ENCODE measurements around the gene CAPZA2. TPM values are rescaled to one million over a fixed set of nuclear protein-coding genes. Genes with fewer than 3 reads are reported as not detected.
A peak's percentile ranks its signal among the peaks of the same experiment; 100 is the strongest.

The CAPZA2 gene
- total and polyA plus RNA-seq, 9 of the 15 experiments (the other 6 are each of a cell fraction or from before 2014, with no cell fraction given): 67.0 to 524 (median 176) TPM

DNA sequence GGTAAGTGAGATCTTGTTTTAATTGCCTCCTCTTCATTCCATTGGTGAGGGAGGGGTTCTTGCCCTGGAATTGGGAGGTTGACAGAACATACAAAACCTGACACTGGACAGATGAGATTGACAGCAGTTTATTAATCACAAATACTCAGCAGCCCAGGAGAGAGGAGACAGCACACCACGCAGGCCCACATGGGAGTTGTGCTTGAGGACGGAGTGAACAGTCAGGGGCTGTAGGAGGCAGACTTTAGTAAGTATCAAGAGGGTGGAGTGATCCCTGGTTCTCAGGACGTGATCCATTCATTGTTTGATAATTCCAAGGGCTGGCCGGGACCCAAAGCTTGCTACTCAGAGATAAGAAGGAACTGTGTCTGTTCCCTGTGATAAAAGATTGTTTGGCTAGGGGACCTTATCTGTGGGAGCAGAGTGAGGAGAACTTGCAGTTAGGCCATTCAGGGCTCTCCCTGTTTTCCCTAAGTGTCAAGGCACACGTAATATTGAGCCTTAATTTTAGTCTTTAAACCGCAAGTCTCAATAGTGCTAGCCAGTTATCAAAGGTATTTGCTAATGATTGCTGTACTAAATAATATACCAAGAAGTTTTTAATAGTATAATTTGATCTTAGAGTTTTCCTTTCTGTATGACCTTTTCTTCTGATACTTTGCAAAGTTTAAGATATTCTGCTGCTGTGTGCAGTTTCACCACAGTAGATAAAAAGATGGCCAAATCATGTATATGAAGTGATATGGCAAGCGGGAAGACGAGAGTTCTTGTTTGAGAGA lies 14.5 kb downstream of the CAPZA2 start (continued):
- TF ChIP-seq CUX1 (CRISPR knock-in tag; IDR thresholded peaks at IDR 0.05) (peak; percentile 99), DNMT1 (IDR thresholded peaks at IDR 0.05) (no peak), FOXJ2 (tag; IDR thresholded peaks at IDR 0.05) (peak; percentile 98), ZNF436 (CRISPR knock-in tag; IDR thresholded peaks at IDR 0.05) (no peak), ZNF551 (CRISPR knock-in tag; IDR thresholded peaks at IDR 0.05) (no peak), CBFB (CRISPR knock-in tag; IDR thresholded peaks at IDR 0.05) (peak; percentile 71), HEY1 (CRISPR knock-in tag; IDR thresholded peaks at IDR 0.05; ENCODE audit: borderline replicate concordance) (peak; percentile 96), CC2D1A (IDR thresholded peaks at IDR 0.05) (peak; percentile 100), HNRNPK (IDR thresholded peaks at IDR 0.05; ENCODE audit: low read depth, low read length, poor library complexity, severe bottlenecking) (no peak), ZNF445 (CRISPR knock-in tag; IDR thresholded peaks at IDR 0.05; ENCODE audit: low read depth) (peak; percentile 91)
- TF ChIP-seq, protein P1, sequence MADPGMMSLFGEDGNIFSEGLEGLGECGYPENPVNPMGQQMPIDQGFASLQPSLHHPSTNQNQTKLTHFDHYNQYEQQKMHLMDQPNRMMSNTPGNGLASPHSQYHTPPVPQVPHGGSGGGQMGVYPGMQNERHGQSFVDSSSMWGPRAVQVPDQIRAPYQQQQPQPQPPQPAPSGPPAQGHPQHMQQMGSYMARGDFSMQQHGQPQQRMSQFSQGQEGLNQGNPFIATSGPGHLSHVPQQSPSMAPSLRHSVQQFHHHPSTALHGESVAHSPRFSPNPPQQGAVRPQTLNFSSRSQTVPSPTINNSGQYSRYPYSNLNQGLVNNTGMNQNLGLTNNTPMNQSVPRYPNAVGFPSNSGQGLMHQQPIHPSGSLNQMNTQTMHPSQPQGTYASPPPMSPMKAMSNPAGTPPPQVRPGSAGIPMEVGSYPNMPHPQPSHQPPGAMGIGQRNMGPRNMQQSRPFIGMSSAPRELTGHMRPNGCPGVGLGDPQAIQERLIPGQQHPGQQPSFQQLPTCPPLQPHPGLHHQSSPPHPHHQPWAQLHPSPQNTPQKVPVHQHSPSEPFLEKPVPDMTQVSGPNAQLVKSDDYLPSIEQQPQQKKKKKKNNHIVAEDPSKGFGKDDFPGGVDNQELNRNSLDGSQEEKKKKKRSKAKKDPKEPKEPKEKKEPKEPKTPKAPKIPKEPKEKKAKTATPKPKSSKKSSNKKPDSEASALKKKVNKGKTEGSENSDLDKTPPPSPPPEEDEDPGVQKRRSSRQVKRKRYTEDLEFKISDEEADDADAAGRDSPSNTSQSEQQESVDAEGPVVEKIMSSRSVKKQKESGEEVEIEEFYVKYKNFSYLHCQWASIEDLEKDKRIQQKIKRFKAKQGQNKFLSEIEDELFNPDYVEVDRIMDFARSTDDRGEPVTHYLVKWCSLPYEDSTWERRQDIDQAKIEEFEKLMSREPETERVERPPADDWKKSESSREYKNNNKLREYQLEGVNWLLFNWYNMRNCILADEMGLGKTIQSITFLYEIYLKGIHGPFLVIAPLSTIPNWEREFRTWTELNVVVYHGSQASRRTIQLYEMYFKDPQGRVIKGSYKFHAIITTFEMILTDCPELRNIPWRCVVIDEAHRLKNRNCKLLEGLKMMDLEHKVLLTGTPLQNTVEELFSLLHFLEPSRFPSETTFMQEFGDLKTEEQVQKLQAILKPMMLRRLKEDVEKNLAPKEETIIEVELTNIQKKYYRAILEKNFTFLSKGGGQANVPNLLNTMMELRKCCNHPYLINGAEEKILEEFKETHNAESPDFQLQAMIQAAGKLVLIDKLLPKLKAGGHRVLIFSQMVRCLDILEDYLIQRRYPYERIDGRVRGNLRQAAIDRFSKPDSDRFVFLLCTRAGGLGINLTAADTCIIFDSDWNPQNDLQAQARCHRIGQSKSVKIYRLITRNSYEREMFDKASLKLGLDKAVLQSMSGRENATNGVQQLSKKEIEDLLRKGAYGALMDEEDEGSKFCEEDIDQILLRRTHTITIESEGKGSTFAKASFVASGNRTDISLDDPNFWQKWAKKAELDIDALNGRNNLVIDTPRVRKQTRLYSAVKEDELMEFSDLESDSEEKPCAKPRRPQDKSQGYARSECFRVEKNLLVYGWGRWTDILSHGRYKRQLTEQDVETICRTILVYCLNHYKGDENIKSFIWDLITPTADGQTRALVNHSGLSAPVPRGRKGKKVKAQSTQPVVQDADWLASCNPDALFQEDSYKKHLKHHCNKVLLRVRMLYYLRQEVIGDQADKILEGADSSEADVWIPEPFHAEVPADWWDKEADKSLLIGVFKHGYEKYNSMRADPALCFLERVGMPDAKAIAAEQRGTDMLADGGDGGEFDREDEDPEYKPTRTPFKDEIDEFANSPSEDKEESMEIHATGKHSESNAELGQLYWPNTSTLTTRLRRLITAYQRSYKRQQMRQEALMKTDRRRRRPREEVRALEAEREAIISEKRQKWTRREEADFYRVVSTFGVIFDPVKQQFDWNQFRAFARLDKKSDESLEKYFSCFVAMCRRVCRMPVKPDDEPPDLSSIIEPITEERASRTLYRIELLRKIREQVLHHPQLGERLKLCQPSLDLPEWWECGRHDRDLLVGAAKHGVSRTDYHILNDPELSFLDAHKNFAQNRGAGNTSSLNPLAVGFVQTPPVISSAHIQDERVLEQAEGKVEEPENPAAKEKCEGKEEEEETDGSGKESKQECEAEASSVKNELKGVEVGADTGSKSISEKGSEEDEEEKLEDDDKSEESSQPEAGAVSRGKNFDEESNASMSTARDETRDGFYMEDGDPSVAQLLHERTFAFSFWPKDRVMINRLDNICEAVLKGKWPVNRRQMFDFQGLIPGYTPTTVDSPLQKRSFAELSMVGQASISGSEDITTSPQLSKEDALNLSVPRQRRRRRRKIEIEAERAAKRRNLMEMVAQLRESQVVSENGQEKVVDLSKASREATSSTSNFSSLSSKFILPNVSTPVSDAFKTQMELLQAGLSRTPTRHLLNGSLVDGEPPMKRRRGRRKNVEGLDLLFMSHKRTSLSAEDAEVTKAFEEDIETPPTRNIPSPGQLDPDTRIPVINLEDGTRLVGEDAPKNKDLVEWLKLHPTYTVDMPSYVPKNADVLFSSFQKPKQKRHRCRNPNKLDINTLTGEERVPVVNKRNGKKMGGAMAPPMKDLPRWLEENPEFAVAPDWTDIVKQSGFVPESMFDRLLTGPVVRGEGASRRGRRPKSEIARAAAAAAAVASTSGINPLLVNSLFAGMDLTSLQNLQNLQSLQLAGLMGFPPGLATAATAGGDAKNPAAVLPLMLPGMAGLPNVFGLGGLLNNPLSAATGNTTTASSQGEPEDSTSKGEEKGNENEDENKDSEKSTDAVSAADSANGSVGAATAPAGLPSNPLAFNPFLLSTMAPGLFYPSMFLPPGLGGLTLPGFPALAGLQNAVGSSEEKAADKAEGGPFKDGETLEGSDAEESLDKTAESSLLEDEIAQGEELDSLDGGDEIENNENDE (IDR thresholded peaks at IDR 0.05; ENCODE audit: low read depth, low read length): no peak

Measured in K562 (cell line).